MG63 (cell line): ENCODE measurements around the gene SCN4A. TPM values are rescaled to one million over a fixed set of nuclear protein-coding genes. Genes with fewer than 3 reads are reported as not detected.
"Not testable (repeated sequence)": the region's sequence is repeated elsewhere in the genome, so short reads cannot be mapped to it uniquely, and the experiment has no call there.

Source experiments
- DNase-seq: peaks from one replicate; pipeline ENCODE4 v3.0.0-alpha.2; 2020
- H3K27me3 ChIP-seq: fragments of 250-450 bp; sonication (Bioruptor Pico); 2 replicates; pipeline ENCODE4 v1.5.1; 2020; ENCODE audit warnings: mild to moderate bottlenecking, moderate library complexity
- H3K36me3 ChIP-seq: fragments of 250-450 bp; sonication (Bioruptor Pico); 2 replicates; pipeline ENCODE4 v1.5.1; 2020; ENCODE audit warnings: mild to moderate bottlenecking, moderate library complexity
- H3K4me3 ChIP-seq: fragments of 250-450 bp; sonication (Bioruptor Pico); 2 replicates; pipeline ENCODE4 v1.5.1; 2020; ENCODE audit warnings: mild to moderate bottlenecking, moderate library complexity
- H3K9me3 ChIP-seq: fragments of 250-450 bp; sonication (Bioruptor Pico); 2 replicates; pipeline ENCODE4 v1.5.1; 2020; ENCODE audit warnings: mild to moderate bottlenecking, moderate library complexity
- total RNA-seq: library from RNA; depleted of rRNA; stranded (reverse); fragments of >200 nt; shearing (Covaris generic); gene quantifications from 2 replicates; pipeline ENCODE4 v1.2.3, GENCODE V29; 2014; ENCODE audit warnings: low replicate concordance; rRNA removed

Gene SCN4A
- not detected in 2 replicates for total RNA-seq

GRCh38 chr17:63972796-63973195 lies at the start of gene SCN4A:
Gene SCN4A, minus strand, starts transcription at chr17:63972918. Its CDS starts 77 bp downstream, at chr17:63972841.
- no peak for DNase-seq
- H3K9me3 ChIP-seq, result no peaks in the 10 kb centered on the region
- H3K27me3 ChIP-seq, result no peaks in the 10 kb centered on the region
- H3K36me3 ChIP-seq, result no peaks in the 10 kb centered on the region
- no peak within 1 kb of the TSS for H3K4me3 ChIP-seq

GRCh38 chr17:64020056-64020766 lies 47.5 kb upstream of the SCN4A start, which contains the start of gene ICAM2:
Gene ICAM2, minus strand, starts transcription at chr17:64020633. Its CDS starts 13,942 bp downstream, at chr17:64006691.
- Histone ChIP-seq H3K27me3 (peaks cover 7% of the 10 kb centered on the region; the same call in 1 of the 2 replicates), H3K4me3 (no peak within 1 kb of the TSS), H3K9me3 (no peaks in the 10 kb centered on the region), H3K36me3 (no peaks in the 10 kb centered on the region)
- no peak for DNase-seq

GRCh38 chr17:64019551-64019961 lies 46.8 kb upstream of the SCN4A start:
- not testable (repeated sequence) for H3K36me3 ChIP-seq, H3K9me3 ChIP-seq, DNase-seq

GRCh38 chr17:64017381-64017980 lies 44.8 kb upstream of the SCN4A start:
- Histone ChIP-seq H3K36me3 (no peaks in the 10 kb centered on the region), H3K9me3 (no peaks in the 10 kb centered on the region), H3K27me3 (peaks cover 10% of the 10 kb centered on the region; the same call in 1 of the 2 replicates), H3K4me3 (no peak overlapping the region)
- no peak for DNase-seq

More at GRCh38 chr17:64019551-64019961, 46.8 kb upstream of the SCN4A start:
- not testable (repeated sequence) for H3K27me3 ChIP-seq, H3K4me3 ChIP-seq

- Histone ChIP-seq H3K27me3 (peaks cover 10% of the 10 kb centered on the region; the same call in 1 of the 2 replicates), H3K4me3 (no peak overlapping the region), H3K9me3 (no peaks in the 10 kb centered on the region), H3K36me3 (no peaks in the 10 kb centered on the region)
- DNase-seq, result no peak
Measured at GRCh38 chr17:64016974-64017373, 44.3 kb upstream of the SCN4A start.

GRCh38 chr17:64016231-64016784 lies 43.6 kb upstream of the SCN4A start:
- Histone ChIP-seq H3K9me3 (no peaks in the 10 kb centered on the region), H3K36me3 (no peaks in the 10 kb centered on the region), H3K27me3 (peaks cover 10% of the 10 kb centered on the region; the same call in 1 of the 2 replicates), H3K4me3 (no peak overlapping the region)
- DNase-seq, result no peak

- Histone ChIP-seq H3K9me3 (no peaks in the 10 kb centered on the region), H3K27me3 (peaks cover 10% of the 10 kb centered on the region; the same call in 1 of the 2 replicates), H3K4me3 (no peak overlapping the region), H3K36me3 (no peaks in the 10 kb centered on the region)
- DNase-seq, result no peak
Measured at GRCh38 chr17:64015447-64015846, 42.7 kb upstream of the SCN4A start.

GRCh38 chr17:64009571-64010402 lies 37.1 kb upstream of the SCN4A start:
- H3K27me3 ChIP-seq, result peaks cover 3% of the 10 kb centered on the region; the same call in 1 of the 2 replicates
- peaks cover 3% of the 10 kb centered on the region; the same call in 1 of the 2 replicates for H3K9me3 ChIP-seq
- no peak for DNase-seq
- no peak overlapping the region for H3K4me3 ChIP-seq
- no peaks in the 10 kb centered on the region for H3K36me3 ChIP-seq

- peaks cover 3% of the 10 kb centered on the region; the same call in 1 of the 2 replicates for H3K9me3 ChIP-seq
- DNase-seq, result no peak
Measured at GRCh38 chr17:64008830-64009229, 36.1 kb upstream of the SCN4A start.

GRCh38 chr17:64008346-64008745 lies 35.6 kb upstream of the SCN4A start:
- no peak for DNase-seq

More at GRCh38 chr17:64008830-64009229, 36.1 kb upstream of the SCN4A start:
- Histone ChIP-seq H3K36me3 (no peaks in the 10 kb centered on the region), H3K27me3 (peaks cover 3% of the 10 kb centered on the region; the same call in 1 of the 2 replicates), H3K4me3 (no peak overlapping the region)

GRCh38 chr17:64007838-64008282 lies 35.1 kb upstream of the SCN4A start:
- Histone ChIP-seq H3K36me3 (no peaks in the 10 kb centered on the region), H3K9me3 (peaks cover 3% of the 10 kb centered on the region; the same call in 1 of the 2 replicates), H3K4me3 (no peak overlapping the region), H3K27me3 (peaks cover under 1% of the 10 kb centered on the region; the same call in 1 of the 2 replicates)
- no peak for DNase-seq

More at GRCh38 chr17:64008346-64008745, 35.6 kb upstream of the SCN4A start:
- Histone ChIP-seq H3K9me3 (peaks cover 3% of the 10 kb centered on the region; the same call in 1 of the 2 replicates), H3K4me3 (no peak overlapping the region), H3K27me3 (peaks cover 3% of the 10 kb centered on the region; the same call in 1 of the 2 replicates), H3K36me3 (no peaks in the 10 kb centered on the region)

- not testable (repeated sequence) for H3K27me3 ChIP-seq, H3K36me3 ChIP-seq, DNase-seq, H3K9me3 ChIP-seq, H3K4me3 ChIP-seq
Measured at GRCh38 chr17:64007089-64007837, 34.5 kb upstream of the SCN4A start.

GRCh38 chr17:64006361-64007088 lies 33.8 kb upstream of the SCN4A start:
- Histone ChIP-seq H3K36me3 (no peaks in the 10 kb centered on the region), H3K4me3 (no peak overlapping the region), H3K27me3 (no peaks in the 10 kb centered on the region), H3K9me3 (peaks cover 3% of the 10 kb centered on the region; the same call in 1 of the 2 replicates)
- no peak for DNase-seq

- Histone ChIP-seq H3K36me3 (no peaks in the 10 kb centered on the region), H3K4me3 (no peak overlapping the region), H3K9me3 (peaks cover 3% of the 10 kb centered on the region; the same call in 1 of the 2 replicates), H3K27me3 (no peaks in the 10 kb centered on the region)
- DNase-seq, result peak; percentile 51
Measured at GRCh38 chr17:64005734-64006167, 33.0 kb upstream of the SCN4A start.
